ENCODE measurements around the gene MAGI2. TPM values are rescaled to one million over a fixed set of nuclear protein-coding genes. Genes with fewer than 3 reads are reported as not detected.

MAGI2 gene
- total RNA-seq, 2 experiments from 2014 or later = 0.03 to 0.17 TPM

DNA sequence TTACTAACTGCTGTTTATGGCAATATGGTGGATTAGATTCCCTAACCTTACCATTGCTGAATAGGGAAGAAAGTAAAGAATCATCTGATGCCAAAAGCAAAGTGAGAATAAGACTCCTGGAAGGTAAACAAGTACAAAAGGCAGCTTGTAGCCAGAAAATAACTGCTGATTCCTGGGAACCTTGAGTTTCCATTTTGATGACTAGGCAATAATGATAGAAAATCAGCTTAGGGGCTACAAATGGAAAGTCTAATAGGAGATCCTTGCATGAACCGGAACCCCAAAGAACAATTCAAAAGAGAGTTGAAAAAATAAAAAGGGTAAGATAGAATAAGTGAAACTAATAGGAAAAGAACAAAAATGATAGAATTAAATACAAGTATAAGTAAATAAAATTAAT lies 1338.5 kb downstream of the MAGI2 start:
- TF ChIP-seq EZH2phosphoT487 (IDR thresholded peaks at IDR 0.05; ENCODE audit: borderline replicate concordance, low read depth, low read length) (no peak), CTCF (conservative IDR thresholded peaks at IDR 0.05; ENCODE audit: low read length) (no peak)
- CTCF ChIA-PET (ENCODE audit: unreplicated experiment) = no interaction called here
- no peaks in the 10 kb centered on the region for H3K9me3 ChIP-seq (ENCODE audit: low read length)
- no peak for DNase-seq (ENCODE audit: low spot score)
- no peak overlapping the region for H2AFZ ChIP-seq (ENCODE audit: low read length)
- BruUV-seq (replicated peaks) = no TSS peak
- no peaks in the 10 kb centered on the region for H3K9me2 ChIP-seq (ENCODE audit: insufficient read depth, low read length)
- intact Hi-C loops (cut with micrococcal nuclease; ENCODE audit: unreplicated experiment) = no loop called here
- no peak overlapping the region for H3K4me2 ChIP-seq (ENCODE audit: low read length)
- H3K4me3 ChIP-seq (ENCODE audit: low read depth, low read length, poor library complexity, severe bottlenecking) = no peak overlapping the region
- no peaks in the 10 kb centered on the region for H4K20me1 ChIP-seq (ENCODE audit: insufficient read depth, low read length)
- no peaks in the 10 kb centered on the region for H3K79me2 ChIP-seq (ENCODE audit: insufficient read depth, low read depth, low read length)
- H3K4me1 ChIP-seq (ENCODE audit: insufficient read depth, low read length, poor library complexity, severe bottlenecking) = no peaks in the 10 kb centered on the region
- POLR2A ChIA-PET = interaction anchor here (0.6 to 0.8 kb wide), 2 partner anchors 17 to 160 kb away, joined by 3 read pairs; no protein-coding TSS in a partner anchor
- no peaks in the 10 kb centered on the region for H3K36me3 ChIP-seq (ENCODE audit: insufficient read depth, low read length)
- H3K27ac ChIP-seq (ENCODE audit: low read depth, low read length, poor library complexity, severe bottlenecking) = no peak overlapping the region

DNA sequence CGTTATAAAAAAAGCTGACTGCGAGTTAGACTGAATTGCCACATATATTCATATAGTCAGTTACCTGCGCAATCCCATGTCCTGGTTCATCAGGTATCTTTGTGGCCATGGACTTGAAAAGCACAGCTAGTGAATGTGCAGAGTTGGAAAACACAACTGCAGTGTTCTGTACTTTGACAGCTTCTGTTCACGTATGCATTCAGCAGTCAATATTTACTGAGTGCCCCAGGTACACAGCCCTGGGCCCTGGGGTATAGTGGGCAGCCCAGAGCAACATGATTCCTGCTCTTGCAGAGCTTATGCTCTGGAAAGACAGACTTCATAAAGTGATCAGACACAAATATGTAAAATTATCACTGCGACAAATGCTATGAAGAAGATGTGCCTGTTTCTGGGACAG lies 1341.0 kb downstream of the MAGI2 start:
- Histone ChIP-seq H4K20me1 (ENCODE audit: insufficient read depth, low read length) (no peaks in the 10 kb centered on the region), H3K79me2 (ENCODE audit: insufficient read depth, low read depth, low read length) (no peaks in the 10 kb centered on the region), H3K9me3 (ENCODE audit: low read length) (no peaks in the 10 kb centered on the region), H3K4me1 (ENCODE audit: insufficient read depth, low read length, poor library complexity, severe bottlenecking) (no peaks in the 10 kb centered on the region), H3K9me2 (ENCODE audit: insufficient read depth, low read length) (no peaks in the 10 kb centered on the region), H3K27ac (ENCODE audit: low read depth, low read length, poor library complexity, severe bottlenecking) (no peak overlapping the region), H2AFZ (ENCODE audit: low read length) (no peak overlapping the region), H3K4me2 (ENCODE audit: low read length) (no peak overlapping the region), H3K4me3 (ENCODE audit: low read depth, low read length, poor library complexity, severe bottlenecking) (no peak overlapping the region), H3K36me3 (ENCODE audit: insufficient read depth, low read length) (no peaks in the 10 kb centered on the region)
- POLR2A ChIA-PET = no interaction called here
- no peak for DNase-seq (ENCODE audit: low spot score)
- intact Hi-C loops (cut with micrococcal nuclease; ENCODE audit: unreplicated experiment) = no loop called here
- TF ChIP-seq EZH2phosphoT487 (IDR thresholded peaks at IDR 0.05; ENCODE audit: borderline replicate concordance, low read depth, low read length) (no peak), CTCF (conservative IDR thresholded peaks at IDR 0.05; ENCODE audit: low read length) (no peak)
- no TSS peak for BruUV-seq (replicated peaks)
- CTCF ChIA-PET (ENCODE audit: unreplicated experiment) = no interaction called here

DNA sequence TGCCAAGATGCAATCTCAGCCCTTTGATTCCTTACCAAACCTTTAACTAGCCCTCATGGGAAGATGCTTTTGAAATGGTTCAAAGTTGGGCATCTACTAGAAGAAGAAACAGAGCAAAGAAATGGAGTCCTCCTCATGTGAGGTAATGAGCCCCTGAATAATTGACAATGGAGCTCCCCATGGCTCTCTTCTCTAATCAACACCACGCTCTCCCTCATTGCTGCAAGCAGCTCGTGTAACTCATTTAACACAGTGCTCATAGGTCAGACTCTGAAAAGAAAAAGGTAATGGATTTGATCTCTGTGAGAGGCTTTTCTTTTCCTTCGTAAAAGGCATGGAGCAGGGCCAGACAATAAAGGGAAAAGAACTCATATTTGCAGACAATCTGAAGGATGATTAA lies 1342.1 kb downstream of the MAGI2 start:
- no peaks in the 10 kb centered on the region for H3K9me2 ChIP-seq (ENCODE audit: insufficient read depth, low read length)
- H3K9me3 ChIP-seq (ENCODE audit: low read length) = no peaks in the 10 kb centered on the region
- no TSS peak for BruUV-seq (replicated peaks)
- H3K36me3 ChIP-seq (ENCODE audit: insufficient read depth, low read length) = no peaks in the 10 kb centered on the region
- no peak overlapping the region for H3K4me3 ChIP-seq (ENCODE audit: low read depth, low read length, poor library complexity, severe bottlenecking)
- intact Hi-C loops (cut with micrococcal nuclease; ENCODE audit: unreplicated experiment) = no loop called here
- H3K4me2 ChIP-seq (ENCODE audit: low read length) = no peak overlapping the region
- POLR2A ChIA-PET = interaction anchor here (0.6 to 1.0 kb wide), 3 partner anchors 24 to 836 kb away, joined by 3 to 4 read pairs (median 3); no protein-coding TSS in a partner anchor
- CTCF ChIA-PET (ENCODE audit: unreplicated experiment) = no interaction called here
- H2AFZ ChIP-seq (ENCODE audit: low read length) = no peak overlapping the region
- DNase-seq (ENCODE audit: low spot score) = no peak
- no peak for TF ChIP-seq EZH2phosphoT487 (IDR thresholded peaks at IDR 0.05; ENCODE audit: borderline replicate concordance, low read depth, low read length)
- no peak for TF ChIP-seq CTCF (conservative IDR thresholded peaks at IDR 0.05; ENCODE audit: low read length)
- H4K20me1 ChIP-seq (ENCODE audit: insufficient read depth, low read length) = no peaks in the 10 kb centered on the region
- H3K79me2 ChIP-seq (ENCODE audit: insufficient read depth, low read depth, low read length) = no peaks in the 10 kb centered on the region
- no peak overlapping the region for H3K27ac ChIP-seq (ENCODE audit: low read depth, low read length, poor library complexity, severe bottlenecking)
- no peaks in the 10 kb centered on the region for H3K4me1 ChIP-seq (ENCODE audit: insufficient read depth, low read length, poor library complexity, severe bottlenecking)
